ENCODE measurements around the gene CFLAR. TPM values are rescaled to one million over a fixed set of nuclear protein-coding genes. Genes with fewer than 3 reads are reported as not detected.

Gene CFLAR
- total RNA-seq, 2 donors from 2014 or later = 90.1 to 126 TPM

DNA sequence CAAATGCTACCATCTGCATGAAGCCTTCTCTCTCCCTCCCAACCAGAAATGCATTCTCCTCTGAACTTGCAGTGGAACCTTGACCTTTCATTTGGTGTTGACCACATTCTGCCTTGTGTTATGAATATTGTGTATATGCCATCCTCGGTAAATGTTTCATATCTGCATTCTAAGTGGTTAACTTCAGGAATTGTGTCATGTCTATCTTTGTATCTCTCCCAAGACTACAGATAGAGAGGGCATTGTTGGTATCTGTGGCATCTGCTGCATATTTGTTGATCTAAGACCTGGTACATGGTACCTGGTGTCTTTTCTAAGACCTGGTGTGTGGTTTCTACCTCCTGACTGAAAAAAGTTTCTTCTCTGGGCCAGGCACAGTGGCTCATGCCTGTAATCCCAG is 101.0 kb downstream of the CFLAR start:
- Histone ChIP-seq H3K9me3 (no peaks in the 10 kb centered on the region), H3K4me1 (no peaks in the 10 kb centered on the region), H3K27me3 (no peaks in the 10 kb centered on the region), H3K27ac (no peak overlapping the region), H3K9ac (ENCODE audit: low read depth in 2 of 2, low read length in 2 of 2) (no peak overlapping the region), H3K4me3 (no peak overlapping the region), H3K36me3 (peaks cover 4% of the 10 kb centered on the region)
- TF ChIP-seq, protein P1, sequence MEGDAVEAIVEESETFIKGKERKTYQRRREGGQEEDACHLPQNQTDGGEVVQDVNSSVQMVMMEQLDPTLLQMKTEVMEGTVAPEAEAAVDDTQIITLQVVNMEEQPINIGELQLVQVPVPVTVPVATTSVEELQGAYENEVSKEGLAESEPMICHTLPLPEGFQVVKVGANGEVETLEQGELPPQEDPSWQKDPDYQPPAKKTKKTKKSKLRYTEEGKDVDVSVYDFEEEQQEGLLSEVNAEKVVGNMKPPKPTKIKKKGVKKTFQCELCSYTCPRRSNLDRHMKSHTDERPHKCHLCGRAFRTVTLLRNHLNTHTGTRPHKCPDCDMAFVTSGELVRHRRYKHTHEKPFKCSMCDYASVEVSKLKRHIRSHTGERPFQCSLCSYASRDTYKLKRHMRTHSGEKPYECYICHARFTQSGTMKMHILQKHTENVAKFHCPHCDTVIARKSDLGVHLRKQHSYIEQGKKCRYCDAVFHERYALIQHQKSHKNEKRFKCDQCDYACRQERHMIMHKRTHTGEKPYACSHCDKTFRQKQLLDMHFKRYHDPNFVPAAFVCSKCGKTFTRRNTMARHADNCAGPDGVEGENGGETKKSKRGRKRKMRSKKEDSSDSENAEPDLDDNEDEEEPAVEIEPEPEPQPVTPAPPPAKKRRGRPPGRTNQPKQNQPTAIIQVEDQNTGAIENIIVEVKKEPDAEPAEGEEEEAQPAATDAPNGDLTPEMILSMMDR (IDR thresholded peaks at IDR 0.05) = no peak
- DNase-seq = no peak
- intact Hi-C loops (cut with DNase I) = no loop called here

DNA sequence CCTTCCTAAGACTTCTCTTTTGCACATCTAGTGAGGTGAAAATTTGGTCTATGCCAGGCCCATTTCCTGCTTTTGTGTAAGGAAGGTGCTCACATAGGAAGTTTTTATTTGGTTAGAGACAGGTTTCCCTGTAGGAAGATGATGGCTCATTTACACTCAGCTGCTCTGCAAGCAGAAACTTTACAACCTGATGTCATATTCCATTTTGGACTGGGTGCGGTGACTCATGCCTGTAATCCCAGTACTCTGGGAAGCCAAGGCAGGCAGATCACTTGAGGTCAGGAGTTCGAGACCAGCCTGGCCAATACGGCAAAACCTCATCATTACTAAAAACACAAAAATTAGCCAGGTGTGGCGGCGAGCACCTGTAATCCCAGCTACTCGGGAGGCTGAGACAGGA is 102.8 kb downstream of the CFLAR start:
- TF ChIP-seq, protein P1 (IDR thresholded peaks at IDR 0.05) = no peak
- intact Hi-C loops (cut with DNase I) = no loop called here
- Histone ChIP-seq H3K27ac (peak overlapping the region; percentile 82), H3K27me3 (no peaks in the 10 kb centered on the region), H3K9ac (ENCODE audit: low read depth in 2 of 2, low read length in 2 of 2) (no peak overlapping the region), H3K9me3 (no peaks in the 10 kb centered on the region), H3K4me1 (no peaks in the 10 kb centered on the region), H3K4me3 (no peak overlapping the region), H3K36me3 (peaks cover 4% of the 10 kb centered on the region)
- peak; percentile 62 for DNase-seq

DNA sequence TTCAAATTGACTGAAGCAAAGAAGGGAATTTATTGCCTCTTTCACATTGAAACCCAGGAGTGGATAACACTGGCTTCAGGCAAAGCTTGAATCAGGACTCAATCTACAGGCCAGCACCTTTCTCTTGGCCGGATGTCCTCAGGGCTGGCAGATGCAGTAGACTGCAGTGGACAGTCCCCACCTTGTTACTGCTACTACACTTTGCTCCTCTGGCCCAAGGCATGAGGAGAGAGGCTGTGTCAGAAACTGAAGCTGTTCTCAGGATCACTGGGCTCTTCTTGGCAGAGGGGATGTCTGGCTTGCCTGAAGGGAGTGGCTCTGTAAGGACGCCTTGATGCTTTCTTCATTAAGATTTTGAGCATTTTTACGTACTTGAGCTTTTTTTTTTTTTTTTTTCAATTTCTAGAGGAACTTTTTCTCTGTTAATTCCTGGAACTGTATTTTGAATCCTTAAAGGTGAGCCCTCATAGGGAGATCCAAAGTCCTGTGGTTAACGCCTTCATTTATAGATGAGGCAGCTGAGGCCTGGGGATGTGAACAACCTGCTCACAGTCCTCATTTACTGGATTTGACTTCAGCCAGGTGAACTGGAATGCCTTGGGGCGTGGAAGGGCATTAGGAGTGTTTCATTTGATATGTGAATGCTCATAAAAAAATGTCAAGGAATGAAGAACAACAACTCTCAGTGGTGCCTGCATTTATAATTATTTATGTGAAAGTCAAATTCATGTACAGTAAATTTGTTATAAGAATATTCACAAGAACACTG is 103.5 kb downstream of the CFLAR start:
- TF ChIP-seq, protein P1 (IDR thresholded peaks at IDR 0.05) = no peak
- Histone ChIP-seq H3K27me3 (no peaks in the 10 kb centered on the region), H3K9ac (ENCODE audit: low read depth in 2 of 2, low read length in 2 of 2) (peak overlapping the region in 1 of 2 donors; percentile 59), H3K27ac (peak overlapping the region; percentile 82), H3K4me3 (no peak overlapping the region), H3K4me1 (no peaks in the 10 kb centered on the region), H3K36me3 (peaks cover 4% of the 10 kb centered on the region), H3K9me3 (no peaks in the 10 kb centered on the region)
- intact Hi-C loops (cut with DNase I) = no loop called here
- DNase-seq = peak; percentile 76

DNA sequence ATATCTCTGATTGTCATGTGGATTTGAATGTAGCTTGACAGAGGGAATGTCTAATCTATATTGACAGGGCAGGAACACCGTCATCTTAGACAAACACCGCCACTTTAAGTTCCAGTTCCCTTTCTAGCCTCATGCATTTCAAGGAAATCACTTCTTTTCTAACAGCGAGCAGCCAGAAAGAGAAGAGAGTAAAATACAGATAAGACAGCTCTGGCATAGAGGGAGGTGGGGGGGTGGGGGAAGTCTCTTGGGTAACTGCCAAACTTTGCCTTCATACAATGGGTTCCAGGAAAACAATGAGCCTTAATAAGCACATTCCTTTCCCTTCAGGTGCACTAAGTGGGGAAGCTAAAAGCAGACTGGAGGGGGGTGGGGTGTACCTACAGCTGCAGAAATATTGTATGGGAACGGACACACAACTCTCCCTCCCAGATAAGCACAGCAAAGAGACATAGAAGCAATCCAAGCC is 104.2 kb downstream of the CFLAR start:
- peak; percentile 72 for DNase-seq
- peak overlapping the region in 1 of 2 donors; percentile 59 for H3K9ac ChIP-seq (ENCODE audit: low read depth in 2 of 2, low read length in 2 of 2)
- H3K27me3 ChIP-seq = no peaks in the 10 kb centered on the region
- intact Hi-C loops (cut with DNase I) = no loop called here
- H3K4me3 ChIP-seq = no peak overlapping the region
- H3K9me3 ChIP-seq = no peaks in the 10 kb centered on the region
- H3K4me1 ChIP-seq = no peaks in the 10 kb centered on the region
- peaks cover 4% of the 10 kb centered on the region for H3K36me3 ChIP-seq
- peak overlapping the region; percentile 82 for H3K27ac ChIP-seq
- TF ChIP-seq, protein P1 (IDR thresholded peaks at IDR 0.05) = no peak

DNA sequence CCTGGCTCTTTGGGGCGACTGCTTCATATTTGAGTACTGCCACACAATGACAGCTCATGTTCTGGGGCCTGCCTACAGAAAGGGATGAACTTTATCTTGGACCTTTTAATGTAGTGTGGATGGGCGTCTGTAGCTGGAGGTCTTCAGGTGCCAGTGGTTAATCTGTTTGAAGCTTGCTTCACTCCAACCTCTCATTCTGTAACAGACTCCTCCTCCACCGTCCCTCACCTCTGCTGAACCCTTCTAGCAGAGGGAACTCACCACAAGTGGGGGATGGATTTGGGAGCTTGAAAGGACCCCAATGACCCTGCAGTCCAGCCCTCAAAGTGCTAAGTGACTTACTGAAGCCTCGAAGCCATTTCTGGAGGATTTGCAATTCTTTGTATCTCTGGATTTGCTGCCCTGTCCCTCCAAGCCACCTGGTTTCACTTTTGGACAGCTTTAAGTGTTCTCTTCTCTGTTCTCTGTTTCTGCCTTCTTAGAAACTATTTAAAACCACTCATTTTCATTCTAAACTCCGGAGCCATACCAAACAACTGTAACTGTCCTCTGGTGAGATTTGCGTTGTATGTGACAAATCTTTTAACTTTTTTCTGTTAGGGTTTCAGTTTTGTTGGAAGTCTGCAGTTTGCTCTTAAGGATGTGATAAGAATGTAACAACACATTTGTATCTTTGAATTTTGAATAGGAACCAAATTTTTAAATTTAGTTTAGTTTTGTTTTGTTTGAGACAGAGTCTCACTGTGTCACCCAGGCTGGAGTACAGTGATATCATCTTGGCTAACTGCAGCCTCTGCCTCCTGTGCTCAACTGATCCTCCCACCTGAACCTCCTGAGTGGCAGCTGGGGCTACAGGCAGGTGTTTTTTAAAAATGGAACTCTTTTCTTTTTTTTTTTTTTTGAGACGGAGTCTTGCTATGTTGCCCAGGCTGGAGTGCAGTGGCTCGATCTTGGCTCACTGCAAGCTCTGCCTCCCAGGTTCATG is 107.4 kb downstream of the CFLAR start:
- Histone ChIP-seq H3K36me3 (peaks cover 1% of the 10 kb centered on the region), H3K4me3 (no peak overlapping the region), H3K9ac (ENCODE audit: low read depth in 2 of 2, low read length in 2 of 2) (no peak overlapping the region), H3K9me3 (no peaks in the 10 kb centered on the region), H3K27me3 (no peaks in the 10 kb centered on the region), H3K27ac (no peak overlapping the region), H3K4me1 (peaks cover 1% of the 10 kb centered on the region)
- TF ChIP-seq, protein P1 (IDR thresholded peaks at IDR 0.05) = no peak
- no peak for DNase-seq
- intact Hi-C loops (cut with DNase I) = no loop called here

Data from colonic mucosa (tissue), 4 donors.